Activated CD4-positive, alpha-beta T cell treated with anti-CD3 and anti-CD28 coated beads, Interleukin-2, amount 10 ng/mL, durations not matched to agents 7 days and 5 days (primary cell): ENCODE measurements around the gene SRXN1. TPM values are rescaled to one million over a fixed set of nuclear protein-coding genes. Genes with fewer than 3 reads are reported as not detected.

Experiments
- CTCF ChIA-PET: fragments of 350-600 bp; sonication (Branson Sonifier 250); formaldehyde crosslinking; loops from one replicate; lab custom pipeline; 2021; ENCODE audit warnings: antibody characterized with exemption; lab: Charles Lee
- POLR2A ChIA-PET: fragments of 350-600 bp; sonication (Branson Sonifier 250); formaldehyde crosslinking; loops from one replicate; lab custom pipeline; 2021; ENCODE audit warnings: antibody characterized with exemption; lab: Charles Lee
- DNase-seq: peaks from one replicate; pipeline ENCODE4 v3.0.0-alpha.2; 2020
- H3K27ac Mint-ChIP-seq: one replicate; pipeline ENCODE4 v1.8.0; 2021; ENCODE audit warnings: mild to moderate bottlenecking, moderate library complexity, mixed read lengths
- H3K27me3 Mint-ChIP-seq: one replicate; pipeline ENCODE4 v1.8.0; 2021; ENCODE audit warnings: mixed read lengths
- H3K36me3 Mint-ChIP-seq: one replicate; pipeline ENCODE4 v1.8.0; 2021; ENCODE audit warnings: low read depth, mixed read lengths
- H3K4me1 Mint-ChIP-seq: one replicate; pipeline ENCODE4 v1.8.0; 2021; ENCODE audit warnings: mixed read lengths
- H3K4me3 Mint-ChIP-seq: one replicate; pipeline ENCODE4 v1.8.0; 2021; ENCODE audit warnings: mild to moderate bottlenecking, moderate library complexity, mixed read lengths
- H3K9me3 Mint-ChIP-seq: one replicate; pipeline ENCODE4 v1.8.0; 2021; ENCODE audit warnings: mixed read lengths
- total RNA-seq, 2 experiments: library from RNA; stranded (reverse); gene quantifications; one replicate each; pipeline ENCODE4 v1.2.3, GENCODE V29; 2021

The SRXN1 gene
- total RNA-seq, 2 experiments from 2014 or later, result 11.5 to 12.9 TPM

- no peak for DNase-seq
- H3K4me3 Mint-ChIP-seq, result no peak overlapping the region
- H3K27ac Mint-ChIP-seq, result no peak overlapping the region
- peaks cover 4% of the 10 kb centered on the region for H3K4me1 Mint-ChIP-seq
- CTCF ChIA-PET, result interaction anchor here (0.5 kb wide), 1 partner anchor 1402 kb away, joined by 3 read pairs; no protein-coding TSS in a partner anchor
- H3K9me3 Mint-ChIP-seq, result no peaks in the 10 kb centered on the region
- POLR2A ChIA-PET, result no interaction called here
- H3K36me3 Mint-ChIP-seq, result peaks cover 2% of the 10 kb centered on the region
- peaks cover 67% of the 10 kb centered on the region for H3K27me3 Mint-ChIP-seq
These were observed 18.4 kb upstream of the SRXN1 start for GRCh38 chr20:671252-672030.

- ChIA-PET CTCF (no interaction called here), POLR2A (no interaction called here)
- H3K27ac Mint-ChIP-seq, result no peak overlapping the region
- no peaks in the 10 kb centered on the region for H3K36me3 Mint-ChIP-seq
- no peaks in the 10 kb centered on the region for H3K9me3 Mint-ChIP-seq
- H3K4me3 Mint-ChIP-seq, result no peak overlapping the region
- H3K27me3 Mint-ChIP-seq, result peaks cover 70% of the 10 kb centered on the region
- DNase-seq, result no peak
- H3K4me1 Mint-ChIP-seq, result no peaks in the 10 kb centered on the region
These were observed 16.6 kb upstream of the SRXN1 start for GRCh38 chr20:669573-669972.

GRCh38 chr20:668638-669037 lies 15.6 kb upstream of the SRXN1 start:
- CTCF ChIA-PET, result interaction anchor here (1.3 kb wide), 1 partner anchor 313 kb away, joined by 4 read pairs; no protein-coding TSS in a partner anchor
- peaks cover 65% of the 10 kb centered on the region for H3K27me3 Mint-ChIP-seq
- peaks cover 2% of the 10 kb centered on the region for H3K4me1 Mint-ChIP-seq
- H3K9me3 Mint-ChIP-seq, result no peaks in the 10 kb centered on the region
- POLR2A ChIA-PET, result no interaction called here
- DNase-seq, result no peak
- H3K36me3 Mint-ChIP-seq, result no peaks in the 10 kb centered on the region
- H3K27ac Mint-ChIP-seq, result no peak overlapping the region
- no peak overlapping the region for H3K4me3 Mint-ChIP-seq

GRCh38 chr20:668050-668449 lies 15.1 kb upstream of the SRXN1 start:
- ChIA-PET CTCF (interaction anchor here (0.6 to 2.3 kb wide), 5 partner anchors 22 to 322 kb away, joined by 3 to 10 read pairs (median 4); no protein-coding TSS in a partner anchor), POLR2A (no interaction called here)
- H3K4me3 Mint-ChIP-seq, result no peak overlapping the region
- DNase-seq, result no peak
- H3K9me3 Mint-ChIP-seq, result no peaks in the 10 kb centered on the region
- H3K36me3 Mint-ChIP-seq, result no peaks in the 10 kb centered on the region
- peaks cover 4% of the 10 kb centered on the region for H3K4me1 Mint-ChIP-seq
- no peak overlapping the region for H3K27ac Mint-ChIP-seq
- peaks cover 64% of the 10 kb centered on the region for H3K27me3 Mint-ChIP-seq

GRCh38 chr20:667351-668034 lies 14.5 kb upstream of the SRXN1 start:
- Mint-ChIP-seq H3K27me3 (peaks cover 64% of the 10 kb centered on the region), H3K4me3 (no peak overlapping the region), H3K27ac (no peak overlapping the region), H3K9me3 (no peaks in the 10 kb centered on the region), H3K36me3 (no peaks in the 10 kb centered on the region), H3K4me1 (peaks cover 8% of the 10 kb centered on the region)
- ChIA-PET POLR2A (no interaction called here), CTCF (interaction anchor here (0.6 to 2.3 kb wide), 8 partner anchors 8 to 322 kb away, joined by 3 to 10 read pairs (median 4); partner anchors contain the start of genes SCRT2 and SRXN1)
- DNase-seq, result peak; percentile 66

GRCh38 chr20:666877-667276 lies 13.9 kb upstream of the SRXN1 start:
- peaks cover 8% of the 10 kb centered on the region for H3K4me1 Mint-ChIP-seq
- ChIA-PET CTCF (interaction anchor here (0.8 to 2.3 kb wide), 5 partner anchors 9 to 109 kb away, joined by 3 to 10 read pairs (median 4); partner anchors contain the start of genes SCRT2 and SRXN1), POLR2A (no interaction called here)
- H3K4me3 Mint-ChIP-seq, result no peak overlapping the region
- no peak for DNase-seq
- H3K27me3 Mint-ChIP-seq, result peaks cover 60% of the 10 kb centered on the region
- no peaks in the 10 kb centered on the region for H3K36me3 Mint-ChIP-seq
- no peak overlapping the region for H3K27ac Mint-ChIP-seq
- no peaks in the 10 kb centered on the region for H3K9me3 Mint-ChIP-seq

- H3K4me3 Mint-ChIP-seq, result no peak overlapping the region
- ChIA-PET POLR2A (no interaction called here), CTCF (interaction anchor here (0.8 kb wide), 1 partner anchor 311 kb away, joined by 3 read pairs; no protein-coding TSS in a partner anchor)
- no peak for DNase-seq
- H3K27me3 Mint-ChIP-seq, result peaks cover 61% of the 10 kb centered on the region
- no peak overlapping the region for H3K27ac Mint-ChIP-seq
- H3K9me3 Mint-ChIP-seq, result no peaks in the 10 kb centered on the region
- peaks cover 8% of the 10 kb centered on the region for H3K4me1 Mint-ChIP-seq
- H3K36me3 Mint-ChIP-seq, result no peaks in the 10 kb centered on the region
These were observed 12.3 kb upstream of the SRXN1 start for GRCh38 chr20:665276-665675.

- Mint-ChIP-seq H3K27me3 (peaks cover 65% of the 10 kb centered on the region), H3K4me1 (peaks cover 8% of the 10 kb centered on the region), H3K4me3 (no peak overlapping the region), H3K9me3 (no peaks in the 10 kb centered on the region), H3K36me3 (no peaks in the 10 kb centered on the region), H3K27ac (no peak overlapping the region)
- no peak for DNase-seq
- ChIA-PET CTCF (interaction anchor here (0.8 kb wide), 1 partner anchor 310 kb away, joined by 3 read pairs; no protein-coding TSS in a partner anchor), POLR2A (no interaction called here)
These were observed 11.6 kb upstream of the SRXN1 start for GRCh38 chr20:664576-664975.

GRCh38 chr20:664151-664550 lies 11.2 kb upstream of the SRXN1 start:
- no peak for DNase-seq
- H3K27ac Mint-ChIP-seq, result no peak overlapping the region
- ChIA-PET POLR2A (no interaction called here), CTCF (interaction anchor here (0.6 to 0.8 kb wide), 2 partner anchors 19 to 309 kb away, joined by 3 read pairs; no protein-coding TSS in a partner anchor)
- H3K36me3 Mint-ChIP-seq, result no peaks in the 10 kb centered on the region
- peaks cover 69% of the 10 kb centered on the region for H3K27me3 Mint-ChIP-seq
- H3K9me3 Mint-ChIP-seq, result no peaks in the 10 kb centered on the region
- peaks cover 8% of the 10 kb centered on the region for H3K4me1 Mint-ChIP-seq
- no peak overlapping the region for H3K4me3 Mint-ChIP-seq

- H3K27me3 Mint-ChIP-seq, result peaks cover 72% of the 10 kb centered on the region
- POLR2A ChIA-PET, result interaction anchor here (0.6 kb wide), 1 partner anchor 1995 kb away, joined by 3 read pairs; no protein-coding TSS in a partner anchor
- no peak for DNase-seq
These were observed 10.5 kb upstream of the SRXN1 start for GRCh38 chr20:663315-664090.

GRCh38 chr20:662277-663192 lies 9.5 kb upstream of the SRXN1 start:
- H3K4me1 Mint-ChIP-seq, result peaks cover 8% of the 10 kb centered on the region
- POLR2A ChIA-PET, result no interaction called here
- no peak for DNase-seq
- peaks cover 73% of the 10 kb centered on the region for H3K27me3 Mint-ChIP-seq
- CTCF ChIA-PET, result interaction anchor here (0.9 kb wide), 1 partner anchor 13 kb away, joined by 4 read pairs; the partner anchor contains the start of gene SCRT2
- H3K27ac Mint-ChIP-seq, result peak overlapping the region; percentile 47
- H3K4me3 Mint-ChIP-seq, result no peak overlapping the region
- no peaks in the 10 kb centered on the region for H3K36me3 Mint-ChIP-seq
- no peaks in the 10 kb centered on the region for H3K9me3 Mint-ChIP-seq

More at GRCh38 chr20:663315-664090, 10.5 kb upstream of the SRXN1 start:
- Mint-ChIP-seq H3K36me3 (no peaks in the 10 kb centered on the region), H3K9me3 (no peaks in the 10 kb centered on the region), H3K27ac (peak overlapping the region; percentile 47), H3K4me3 (no peak overlapping the region), H3K4me1 (peaks cover 8% of the 10 kb centered on the region)
- CTCF ChIA-PET, result interaction anchor here (0.6 kb wide), 1 partner anchor 20 kb away, joined by 3 read pairs; no protein-coding TSS in a partner anchor
